ENCODE data around the gene ALG13.

ALG13 gene

GRCh38 chrX:111687305-111687704 lies 6.3 kb downstream of the ALG13 start:
- H3K4me3 ChIP-seq (ENCODE audit: low read length): no peak overlapping the region
- H3K4me1 ChIP-seq (ENCODE audit: insufficient read depth, low read length): peaks cover 7% of the 10 kb centered on the region
- peaks cover 19% of the 10 kb centered on the region for H3K36me3 ChIP-seq (ENCODE audit: insufficient read depth, low read length)
- no peaks in the 10 kb centered on the region for H3K27me3 ChIP-seq (ENCODE audit: insufficient read depth, low read length)
- H2AFZ ChIP-seq (ENCODE audit: low read depth, low read length): no peak overlapping the region
- H3K9me3 ChIP-seq (ENCODE audit: low read length): no peaks in the 10 kb centered on the region

DNA sequence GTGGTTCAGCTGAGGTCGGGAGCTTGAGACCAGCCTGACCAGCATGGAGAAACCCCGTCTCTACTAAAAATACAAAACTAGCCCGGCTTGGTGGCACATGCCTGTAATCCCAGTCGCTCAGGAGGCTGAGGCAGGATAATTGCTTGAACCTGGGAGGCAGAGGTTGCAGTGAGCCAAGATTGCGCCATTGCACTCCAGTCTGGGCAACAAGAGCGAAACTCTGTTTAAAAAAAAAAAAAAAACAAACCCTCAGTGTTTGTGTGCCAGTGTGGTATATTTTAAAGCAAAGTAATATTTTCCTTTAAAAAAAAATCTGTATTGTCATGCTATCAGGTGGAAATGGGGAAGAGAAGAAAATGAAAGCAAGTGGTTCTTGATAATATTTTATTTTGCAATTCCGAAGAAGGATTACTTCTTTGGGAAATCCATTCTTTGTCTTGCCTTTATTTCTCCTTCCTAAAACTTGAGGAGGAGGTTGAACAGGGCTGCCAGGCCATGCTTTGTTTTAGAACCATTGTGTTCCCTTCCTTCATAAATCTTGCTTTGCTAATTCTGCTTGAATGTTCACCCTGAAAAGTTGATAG lies 14.4 kb downstream of the ALG13 start:
- Histone ChIP-seq H3K36me3 (ENCODE audit: insufficient read depth, low read length) (peaks cover 8% of the 10 kb centered on the region), H3K9me3 (ENCODE audit: low read length) (no peaks in the 10 kb centered on the region)

DNA sequence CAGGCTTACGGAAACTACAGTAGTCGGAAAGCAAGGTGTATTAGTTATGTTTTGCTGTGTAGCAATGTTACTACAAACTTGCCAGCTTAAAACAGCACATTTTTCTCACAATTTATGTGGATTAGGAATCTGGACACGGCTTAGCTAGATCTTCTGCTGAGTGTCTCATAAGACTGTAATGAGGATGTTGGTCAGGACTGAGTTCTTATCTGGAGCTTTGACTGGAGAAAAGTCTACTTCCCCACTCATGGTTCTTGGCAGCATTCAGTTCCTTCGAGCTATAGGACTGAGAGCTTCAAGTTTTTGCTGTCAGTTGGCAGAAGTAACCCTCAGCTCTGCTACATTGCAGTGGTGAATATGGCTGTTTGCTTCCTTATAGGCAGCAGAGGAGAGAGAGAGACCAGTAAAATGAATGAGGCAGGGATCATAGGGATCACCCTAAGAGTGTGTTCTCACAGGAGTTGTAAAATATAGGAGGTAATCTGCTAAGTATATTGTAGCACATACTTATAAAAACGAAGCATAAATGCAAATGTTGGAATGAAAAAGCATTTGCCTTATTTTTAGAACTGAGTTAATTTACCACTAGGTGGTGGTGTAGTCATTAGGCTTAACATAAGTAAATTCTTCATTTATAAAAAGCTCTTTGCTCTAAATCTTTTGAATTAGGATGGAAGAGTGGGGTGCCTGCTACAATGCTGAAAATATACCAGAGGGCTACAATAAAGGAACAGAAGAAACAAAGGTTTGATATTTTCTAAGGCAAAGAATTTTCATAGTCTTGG lies 38.6 kb downstream of the ALG13 start:
- H2AFZ ChIP-seq (ENCODE audit: low read depth, low read length): no peak overlapping the region
- no peaks in the 10 kb centered on the region for H3K27me3 ChIP-seq (ENCODE audit: insufficient read depth, low read length)
- no peaks in the 10 kb centered on the region for H3K9me3 ChIP-seq (ENCODE audit: low read length)
- no peaks in the 10 kb centered on the region for H3K4me1 ChIP-seq (ENCODE audit: insufficient read depth, low read length)
- H3K4me3 ChIP-seq (ENCODE audit: low read length): no peak overlapping the region
- peaks cover 4% of the 10 kb centered on the region for H3K36me3 ChIP-seq (ENCODE audit: insufficient read depth, low read length)

More for the DNA sequence above, 14.4 kb downstream of the ALG13 start:
- H3K27me3 ChIP-seq (ENCODE audit: insufficient read depth, low read length): no peaks in the 10 kb centered on the region
- no peaks in the 10 kb centered on the region for H3K4me1 ChIP-seq (ENCODE audit: insufficient read depth, low read length)
- H2AFZ ChIP-seq (ENCODE audit: low read depth, low read length): no peak overlapping the region
- no peak overlapping the region for H3K4me3 ChIP-seq (ENCODE audit: low read length)

- no peak overlapping the region for H2AFZ ChIP-seq (ENCODE audit: low read depth, low read length)
- H3K27me3 ChIP-seq (ENCODE audit: insufficient read depth, low read length): no peaks in the 10 kb centered on the region
- peaks cover 14% of the 10 kb centered on the region for H3K36me3 ChIP-seq (ENCODE audit: insufficient read depth, low read length)
- H3K4me1 ChIP-seq (ENCODE audit: insufficient read depth, low read length): no peaks in the 10 kb centered on the region
- H3K4me3 ChIP-seq (ENCODE audit: low read length): no peak overlapping the region
- H3K9me3 ChIP-seq (ENCODE audit: low read length): no peaks in the 10 kb centered on the region
These were observed 47.1 kb downstream of the ALG13 start for GRCh38 chrX:111728096-111728495.

DNA sequence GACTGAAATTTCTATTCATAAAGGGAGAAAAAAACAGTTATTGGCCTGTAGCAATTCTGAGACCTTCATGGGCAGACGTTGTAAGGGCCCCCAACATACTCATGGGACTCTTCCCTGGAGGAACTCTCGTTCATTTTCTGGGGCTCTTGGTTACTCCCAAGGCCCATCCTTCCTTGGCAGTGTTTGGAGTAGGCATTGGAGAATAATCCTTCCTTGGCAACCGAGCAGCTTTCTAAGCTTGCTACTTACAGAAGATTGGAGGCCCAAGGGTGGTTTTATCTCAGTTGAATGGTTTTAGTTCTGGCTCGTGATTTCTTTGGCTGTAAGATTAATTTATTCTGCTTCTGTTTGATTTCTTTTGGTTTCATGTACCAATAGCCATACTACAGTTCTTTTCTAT lies 50.4 kb downstream of the ALG13 start:
- Histone ChIP-seq H3K36me3 (ENCODE audit: insufficient read depth, low read length) (peaks cover 17% of the 10 kb centered on the region), H3K4me1 (ENCODE audit: insufficient read depth, low read length) (no peaks in the 10 kb centered on the region), H3K4me3 (ENCODE audit: low read length) (no peak overlapping the region), H3K27me3 (ENCODE audit: insufficient read depth, low read length) (no peaks in the 10 kb centered on the region), H3K9me3 (ENCODE audit: low read length) (no peaks in the 10 kb centered on the region), H2AFZ (ENCODE audit: low read depth, low read length) (no peak overlapping the region)

DNA sequence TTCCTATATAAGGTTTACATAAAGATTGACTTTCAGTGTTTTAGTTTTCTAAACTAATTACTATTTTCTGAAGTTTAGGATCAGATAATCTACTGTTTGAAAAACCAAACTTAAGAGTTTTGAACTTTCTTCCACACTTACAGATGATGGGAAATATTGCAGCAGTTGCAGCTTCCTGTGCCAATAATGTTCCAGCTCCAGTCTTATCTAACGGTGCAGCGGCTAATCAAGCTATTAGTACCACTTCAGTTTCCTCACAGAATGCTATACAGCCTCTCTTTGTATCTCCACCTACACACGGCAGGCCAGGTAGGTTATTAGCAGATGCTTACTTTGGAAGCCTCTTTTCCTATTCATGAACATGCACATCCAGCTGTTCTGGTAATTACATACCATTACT lies 55.6 kb downstream of the ALG13 start:
- Histone ChIP-seq H3K36me3 (ENCODE audit: insufficient read depth, low read length) (peaks cover 21% of the 10 kb centered on the region), H2AFZ (ENCODE audit: low read depth, low read length) (no peak overlapping the region), H3K27me3 (ENCODE audit: insufficient read depth, low read length) (no peaks in the 10 kb centered on the region), H3K9me3 (ENCODE audit: low read length) (no peaks in the 10 kb centered on the region), H3K4me1 (ENCODE audit: insufficient read depth, low read length) (no peaks in the 10 kb centered on the region), H3K4me3 (ENCODE audit: low read length) (no peak overlapping the region)

DNA sequence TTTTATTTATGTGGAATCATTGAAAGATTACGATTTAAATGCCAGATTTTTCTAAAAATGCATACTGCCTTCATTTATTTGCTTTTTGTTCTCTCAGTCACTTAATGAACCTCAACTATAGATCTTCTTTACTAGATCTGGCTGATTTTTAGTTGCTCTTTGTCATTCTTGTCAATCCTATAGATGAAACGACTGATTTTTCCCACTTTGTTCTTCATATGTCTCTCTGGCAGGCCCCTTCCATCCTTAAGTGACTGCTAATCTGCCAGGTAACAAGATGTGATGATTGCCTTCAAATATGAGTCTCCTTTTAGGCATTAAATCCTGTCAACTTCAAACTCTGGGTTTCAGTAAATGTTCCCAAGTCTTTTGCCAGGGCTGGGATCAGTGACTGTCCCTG lies 61.0 kb downstream of the ALG13 start:
- Histone ChIP-seq H3K36me3 (ENCODE audit: insufficient read depth, low read length) (peaks cover 19% of the 10 kb centered on the region), H3K4me3 (ENCODE audit: low read length) (no peak overlapping the region)

GRCh38 chrX:111743316-111743715 lies 62.3 kb downstream of the ALG13 start:
- H3K27me3 ChIP-seq (ENCODE audit: insufficient read depth, low read length): no peaks in the 10 kb centered on the region
- no peak overlapping the region for H2AFZ ChIP-seq (ENCODE audit: low read depth, low read length)
- no peaks in the 10 kb centered on the region for H3K9me3 ChIP-seq (ENCODE audit: low read length)
- no peak overlapping the region for H3K4me3 ChIP-seq (ENCODE audit: low read length)
- peaks cover 15% of the 10 kb centered on the region for H3K36me3 ChIP-seq (ENCODE audit: insufficient read depth, low read length)
- no peaks in the 10 kb centered on the region for H3K4me1 ChIP-seq (ENCODE audit: insufficient read depth, low read length)

More for the DNA sequence above, 61.0 kb downstream of the ALG13 start:
- Histone ChIP-seq H3K27me3 (ENCODE audit: insufficient read depth, low read length) (no peaks in the 10 kb centered on the region), H3K4me1 (ENCODE audit: insufficient read depth, low read length) (no peaks in the 10 kb centered on the region), H2AFZ (ENCODE audit: low read depth, low read length) (no peak overlapping the region), H3K9me3 (ENCODE audit: low read length) (no peaks in the 10 kb centered on the region)

- Histone ChIP-seq H3K9me3 (ENCODE audit: low read length) (no peaks in the 10 kb centered on the region), H2AFZ (ENCODE audit: low read depth, low read length) (no peak overlapping the region), H3K4me3 (ENCODE audit: low read length) (no peak overlapping the region), H3K36me3 (ENCODE audit: insufficient read depth, low read length) (peaks cover 4% of the 10 kb centered on the region), H3K4me1 (ENCODE audit: insufficient read depth, low read length) (no peaks in the 10 kb centered on the region), H3K27me3 (ENCODE audit: insufficient read depth, low read length) (no peaks in the 10 kb centered on the region)
These were observed 75.5 kb downstream of the ALG13 start for GRCh38 chrX:111756486-111756885.

GRCh38 chrX:111759686-111760085 lies 78.7 kb downstream of the ALG13 start:
- H3K4me3 ChIP-seq (ENCODE audit: low read length): no peak overlapping the region

DNA sequence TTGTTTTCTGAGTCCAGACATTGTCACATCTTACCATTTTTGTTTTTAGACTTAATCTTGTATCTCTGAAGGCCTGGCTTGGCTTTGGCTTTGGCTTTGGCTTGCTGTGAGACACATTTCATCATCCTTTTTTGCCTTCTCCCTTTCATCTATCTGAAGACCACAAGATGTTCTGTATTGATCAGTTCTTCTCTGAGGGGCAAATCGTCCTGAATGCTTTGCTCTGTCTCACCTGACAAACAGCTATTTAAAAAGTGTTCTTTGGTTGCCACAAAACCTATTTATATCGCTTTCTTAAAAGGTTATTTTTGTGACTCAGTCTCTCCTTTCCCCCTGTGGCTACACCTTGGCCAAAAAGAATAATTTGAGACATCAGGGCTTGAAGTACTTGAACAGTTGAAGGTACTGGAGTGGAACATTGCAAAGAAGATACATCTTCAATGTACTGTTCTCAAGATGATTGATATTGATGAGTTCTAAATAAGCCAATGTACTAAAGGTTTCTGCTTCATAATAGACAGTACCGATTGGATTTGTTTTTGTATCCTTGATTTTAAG lies 80.7 kb downstream of the ALG13 start:
- H3K27me3 ChIP-seq (ENCODE audit: insufficient read depth, low read length): no peaks in the 10 kb centered on the region

More at GRCh38 chrX:111759686-111760085, 78.7 kb downstream of the ALG13 start:
- Histone ChIP-seq H3K36me3 (ENCODE audit: insufficient read depth, low read length) (no peaks in the 10 kb centered on the region), H3K9me3 (ENCODE audit: low read length) (no peaks in the 10 kb centered on the region), H3K27me3 (ENCODE audit: insufficient read depth, low read length) (no peaks in the 10 kb centered on the region), H3K4me1 (ENCODE audit: insufficient read depth, low read length) (no peaks in the 10 kb centered on the region), H2AFZ (ENCODE audit: low read depth, low read length) (no peak overlapping the region)

DNA sequence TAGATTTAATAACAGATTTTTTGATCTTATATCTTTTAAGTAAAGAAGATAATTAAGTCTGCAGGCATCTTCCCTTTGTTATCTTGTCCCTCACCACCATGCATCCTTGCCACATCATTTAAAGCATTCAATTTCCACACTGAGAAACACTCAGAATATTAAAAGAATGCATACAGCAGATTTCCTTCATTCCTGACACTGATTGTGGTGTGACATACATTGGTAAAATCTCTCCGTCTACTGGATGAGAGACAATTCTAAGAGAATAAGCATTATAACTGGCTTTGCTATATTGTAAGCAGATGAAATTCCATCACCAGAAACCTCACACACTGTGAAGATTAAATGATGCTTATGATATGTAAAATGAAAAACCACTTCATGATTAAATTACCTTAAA lies 97.6 kb downstream of the ALG13 start:
- H3K27me3 ChIP-seq (ENCODE audit: insufficient read depth, low read length): no peaks in the 10 kb centered on the region
- H3K9me3 ChIP-seq (ENCODE audit: low read length): no peaks in the 10 kb centered on the region
- H3K36me3 ChIP-seq (ENCODE audit: insufficient read depth, low read length): no peaks in the 10 kb centered on the region
- no peaks in the 10 kb centered on the region for H3K4me1 ChIP-seq (ENCODE audit: insufficient read depth, low read length)
- H2AFZ ChIP-seq (ENCODE audit: low read depth, low read length): no peak overlapping the region
- H3K4me3 ChIP-seq (ENCODE audit: low read length): no peak overlapping the region

More for the DNA sequence above, 80.7 kb downstream of the ALG13 start:
- Histone ChIP-seq H3K9me3 (ENCODE audit: low read length) (no peaks in the 10 kb centered on the region), H2AFZ (ENCODE audit: low read depth, low read length) (no peak overlapping the region), H3K4me1 (ENCODE audit: insufficient read depth, low read length) (no peaks in the 10 kb centered on the region), H3K36me3 (ENCODE audit: insufficient read depth, low read length) (no peaks in the 10 kb centered on the region), H3K4me3 (ENCODE audit: low read length) (no peak overlapping the region)

- Histone ChIP-seq H3K4me3 (ENCODE audit: low read length) (no peak overlapping the region), H3K4me1 (ENCODE audit: insufficient read depth, low read length) (no peaks in the 10 kb centered on the region), H3K36me3 (ENCODE audit: insufficient read depth, low read length) (no peaks in the 10 kb centered on the region), H2AFZ (ENCODE audit: low read depth, low read length) (no peak overlapping the region), H3K9me3 (ENCODE audit: low read length) (no peaks in the 10 kb centered on the region), H3K27me3 (ENCODE audit: insufficient read depth, low read length) (no peaks in the 10 kb centered on the region)
These were observed 98.6 kb downstream of the ALG13 start for GRCh38 chrX:111779582-111779981.

Measured in neuron (in vitro differentiated cells).